DND-41 (cell line): ENCODE data around the gene FOXK1.

ENCODE experiments used
- ATAC-seq: fragments of 200-7000 bp; cut with Tn5 transposase; 3 replicates; pipeline ENCODE4 v1.9.1; 2021; ENCODE audit warnings: low read depth; ENCODE audit not compliant: insufficient read depth
- DNase-seq: peaks from one replicate; pipeline ENCODE4 v3.0.0-alpha.2; 2020
- H2AFZ ChIP-seq: 2 replicates; pipeline ENCODE4 v1.6.0; 2012; ENCODE audit warnings: low read depth, low read length
- H3K27ac ChIP-seq: 2 replicates; pipeline ENCODE4 v1.5.1; 2012; ENCODE audit warnings: low read length, inconsistent platforms
- H3K27me3 ChIP-seq: fragments of 200-600 bp; sonication (generic); 2 replicates; pipeline ENCODE4 v1.6.0; 2012; ENCODE audit warnings: low read length, mild to moderate bottlenecking, inconsistent platforms; ENCODE audit not compliant: insufficient read depth, poor library complexity
- H3K36me3 ChIP-seq: 2 replicates; pipeline ENCODE4 v1.5.1; 2012; ENCODE audit warnings: low read length, inconsistent platforms; ENCODE audit not compliant: insufficient read depth
- H3K4me1 ChIP-seq: 2 replicates; pipeline ENCODE4 v1.5.1; 2012; ENCODE audit warnings: mild to moderate bottlenecking, low read length; ENCODE audit not compliant: insufficient read depth
- H3K4me2 ChIP-seq: 2 replicates; pipeline ENCODE4 v1.6.0; 2012; ENCODE audit warnings: mild to moderate bottlenecking, moderate library complexity, low read length, inconsistent platforms; ENCODE audit not compliant: insufficient read depth
- H3K4me3 ChIP-seq, 2 experiments: fragments of 200-600 bp in 1 of 2; shearing (Covaris generic) in 1 of 2; 2 replicates each; pipeline ENCODE4 v1.5.1; 2012 to 2016; ENCODE audit warnings: inconsistent platforms in 2 of 2, low read length in 2 of 2, mild to moderate bottlenecking in 2 of 2, low read depth in 1 of 2, moderate library complexity in 1 of 2
- H3K79me2 ChIP-seq: 2 replicates; pipeline ENCODE4 v1.6.0; 2012; ENCODE audit warnings: low read length, inconsistent platforms; ENCODE audit not compliant: insufficient read depth
- H3K9ac ChIP-seq: 2 replicates; pipeline ENCODE4 v1.6.0; 2012; ENCODE audit warnings: low read depth, mild to moderate bottlenecking, inconsistent platforms, low read length, moderate library complexity
- H3K9me3 ChIP-seq: 2 replicates; pipeline ENCODE4 v1.5.1; 2012; ENCODE audit warnings: low read length, moderate library complexity, mild to moderate bottlenecking, inconsistent platforms; ENCODE audit not compliant: insufficient read depth, severe bottlenecking
- H4K20me1 ChIP-seq: 2 replicates; pipeline ENCODE4 v1.6.0; 2012; ENCODE audit warnings: low read length; ENCODE audit not compliant: insufficient read depth
- EZH2 ChIP-seq: IDR thresholded peaks from 3 replicates; pipeline ENCODE4 v1.6.1; 2012; ENCODE audit warnings: borderline replicate concordance, low read depth, mild to moderate bottlenecking, moderate library complexity, low read length, inconsistent platforms; ENCODE audit not compliant: severe bottlenecking
- TF ChIP-seq, protein P1 (sequence below): IDR thresholded peaks from 2 replicates; pipeline ENCODE4 v1.5.1; 2012; ENCODE audit warnings: borderline replicate concordance, low read length, moderate library complexity, mild to moderate bottlenecking; ENCODE audit not compliant: poor library complexity, severe bottlenecking; ENCODE audit errors: extremely low read depth

The FOXK1 gene

GRCh38 chr7:4689151-4689550 lies 7.1 kb downstream of the FOXK1 start:
- DNase-seq = no peak
- no peak overlapping the region for H2AFZ ChIP-seq
- H4K20me1 ChIP-seq = peaks cover 75% of the 10 kb centered on the region
- peaks cover 27% of the 10 kb centered on the region for H3K36me3 ChIP-seq
- no peak overlapping the region for H3K4me3 ChIP-seq
- H3K79me2 ChIP-seq = peaks cover 100% of the 10 kb centered on the region
- no peak overlapping the region for H3K4me2 ChIP-seq
- TF ChIP-seq, protein P1, sequence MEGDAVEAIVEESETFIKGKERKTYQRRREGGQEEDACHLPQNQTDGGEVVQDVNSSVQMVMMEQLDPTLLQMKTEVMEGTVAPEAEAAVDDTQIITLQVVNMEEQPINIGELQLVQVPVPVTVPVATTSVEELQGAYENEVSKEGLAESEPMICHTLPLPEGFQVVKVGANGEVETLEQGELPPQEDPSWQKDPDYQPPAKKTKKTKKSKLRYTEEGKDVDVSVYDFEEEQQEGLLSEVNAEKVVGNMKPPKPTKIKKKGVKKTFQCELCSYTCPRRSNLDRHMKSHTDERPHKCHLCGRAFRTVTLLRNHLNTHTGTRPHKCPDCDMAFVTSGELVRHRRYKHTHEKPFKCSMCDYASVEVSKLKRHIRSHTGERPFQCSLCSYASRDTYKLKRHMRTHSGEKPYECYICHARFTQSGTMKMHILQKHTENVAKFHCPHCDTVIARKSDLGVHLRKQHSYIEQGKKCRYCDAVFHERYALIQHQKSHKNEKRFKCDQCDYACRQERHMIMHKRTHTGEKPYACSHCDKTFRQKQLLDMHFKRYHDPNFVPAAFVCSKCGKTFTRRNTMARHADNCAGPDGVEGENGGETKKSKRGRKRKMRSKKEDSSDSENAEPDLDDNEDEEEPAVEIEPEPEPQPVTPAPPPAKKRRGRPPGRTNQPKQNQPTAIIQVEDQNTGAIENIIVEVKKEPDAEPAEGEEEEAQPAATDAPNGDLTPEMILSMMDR = no peak
- TF ChIP-seq EZH2 = no peak
- ATAC-seq = no peak
- H3K9me3 ChIP-seq = no peaks in the 10 kb centered on the region
- no peaks in the 10 kb centered on the region for H3K27me3 ChIP-seq
- H3K27ac ChIP-seq = no peak overlapping the region
- H3K4me1 ChIP-seq = peaks cover 14% of the 10 kb centered on the region
- no peak overlapping the region for H3K9ac ChIP-seq

GRCh38 chr7:4689668-4690067 lies 7.6 kb downstream of the FOXK1 start:
- Histone ChIP-seq H3K36me3 (peaks cover 25% of the 10 kb centered on the region), H4K20me1 (peaks cover 75% of the 10 kb centered on the region), H3K4me2 (no peak overlapping the region), H3K9me3 (no peaks in the 10 kb centered on the region), H3K4me3 (no peak overlapping the region), H3K27me3 (no peaks in the 10 kb centered on the region), H3K27ac (no peak overlapping the region), H2AFZ (no peak overlapping the region), H3K4me1 (peaks cover 9% of the 10 kb centered on the region), H3K79me2 (peaks cover 100% of the 10 kb centered on the region), H3K9ac (no peak overlapping the region)
- TF ChIP-seq, protein P1 = no peak
- no peak for TF ChIP-seq EZH2
- no peak for ATAC-seq
- no peak for DNase-seq

GRCh38 chr7:4690953-4691856 lies 9.1 kb downstream of the FOXK1 start:
- Histone ChIP-seq H4K20me1 (peaks cover 78% of the 10 kb centered on the region), H3K4me1 (no peaks in the 10 kb centered on the region; the same call in 1 of the 2 replicates), H2AFZ (no peak overlapping the region), H3K36me3 (peaks cover 15% of the 10 kb centered on the region; the same call in 1 of the 2 replicates), H3K4me2 (no peak overlapping the region), H3K9ac (no peak overlapping the region), H3K4me3 (no peak overlapping the region), H3K27me3 (no peaks in the 10 kb centered on the region), H3K27ac (no peak overlapping the region), H3K79me2 (peaks cover 99% of the 10 kb centered on the region), H3K9me3 (no peaks in the 10 kb centered on the region)
- TF ChIP-seq, protein P1 = no peak
- no peak for TF ChIP-seq EZH2
- ATAC-seq (no peak), DNase-seq (no peak)
